Lower leg skin (tissue), 3 donors: ENCODE measurements around the gene DYNC1I2.

Experiments
- POLR2A ChIP-seq, 2 donors: fragments of 450-650 bp; IDR thresholded peaks; one replicate each; pipeline ENCODE4 v1.6.1; 2016 to 2017; ENCODE audit warnings: antibody characterized with exemption in 2 of 2, mild to moderate bottlenecking in 1 of 2, moderate library complexity in 1 of 2
- TF ChIP-seq, protein P1 (sequence below), 3 donors: fragments of 450-650 bp; IDR thresholded peaks; one replicate each; pipeline ENCODE4 v1.5.1; 2016; ENCODE audit warnings: antibody characterized with exemption in 3 of 3, mild to moderate bottlenecking in 3 of 3, moderate library complexity in 2 of 3

DNA sequence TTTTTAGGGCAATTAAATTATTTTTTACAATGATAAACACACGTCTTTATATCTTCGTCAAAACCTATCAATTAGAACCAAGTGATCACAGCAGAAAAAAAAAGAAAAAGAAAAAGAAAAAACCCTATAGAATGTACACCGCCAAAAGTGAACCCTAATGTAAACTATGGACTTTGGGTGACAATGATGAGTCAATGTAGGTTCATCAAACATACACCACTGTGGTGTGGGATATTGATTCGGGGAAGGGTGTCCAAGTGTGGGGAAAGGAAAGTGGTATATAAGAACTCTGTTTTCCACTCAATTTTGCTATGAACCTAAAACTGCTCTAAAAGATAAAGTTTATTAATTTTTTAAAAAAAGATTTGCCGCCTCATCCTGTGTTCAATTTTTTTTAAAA is 85.1 kb downstream of the DYNC1I2 start:
- TF ChIP-seq, protein P1, sequence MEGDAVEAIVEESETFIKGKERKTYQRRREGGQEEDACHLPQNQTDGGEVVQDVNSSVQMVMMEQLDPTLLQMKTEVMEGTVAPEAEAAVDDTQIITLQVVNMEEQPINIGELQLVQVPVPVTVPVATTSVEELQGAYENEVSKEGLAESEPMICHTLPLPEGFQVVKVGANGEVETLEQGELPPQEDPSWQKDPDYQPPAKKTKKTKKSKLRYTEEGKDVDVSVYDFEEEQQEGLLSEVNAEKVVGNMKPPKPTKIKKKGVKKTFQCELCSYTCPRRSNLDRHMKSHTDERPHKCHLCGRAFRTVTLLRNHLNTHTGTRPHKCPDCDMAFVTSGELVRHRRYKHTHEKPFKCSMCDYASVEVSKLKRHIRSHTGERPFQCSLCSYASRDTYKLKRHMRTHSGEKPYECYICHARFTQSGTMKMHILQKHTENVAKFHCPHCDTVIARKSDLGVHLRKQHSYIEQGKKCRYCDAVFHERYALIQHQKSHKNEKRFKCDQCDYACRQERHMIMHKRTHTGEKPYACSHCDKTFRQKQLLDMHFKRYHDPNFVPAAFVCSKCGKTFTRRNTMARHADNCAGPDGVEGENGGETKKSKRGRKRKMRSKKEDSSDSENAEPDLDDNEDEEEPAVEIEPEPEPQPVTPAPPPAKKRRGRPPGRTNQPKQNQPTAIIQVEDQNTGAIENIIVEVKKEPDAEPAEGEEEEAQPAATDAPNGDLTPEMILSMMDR (IDR thresholded peaks at IDR 0.05), result no peak
- TF ChIP-seq POLR2A (IDR thresholded peaks at IDR 0.05), result no peak
